IMR-90 (cell line): ENCODE data around the gene ARID4B. TPM values are rescaled to one million over a fixed set of nuclear protein-coding genes. Genes with fewer than 3 reads are reported as not detected.
A peak's percentile ranks its signal among the peaks of the same experiment; 100 is the strongest.

Experiments
- ATAC-seq: fragments of 200-7000 bp; cut with Tn5 transposase; 2 replicates; pipeline ENCODE4 v1.9.1; 2020; ENCODE audit warnings: low read depth, mild to moderate bottlenecking, moderate library complexity
- BruUV-seq: library from RNA; stranded (reverse); fragments of 400-500 nt; replicated peaks from 2 replicates; lab custom pipeline; 2021; lab: Mats Ljungman, UMichigan
- CTCF ChIA-PET: fragments of 300-600 bp; formaldehyde crosslinking; extraction: SDS; loops from one replicate; lab custom pipeline; 2021; ENCODE audit warnings: antibody characterized with exemption; lab: Yijun Ruan, JAX
- POLR2A ChIA-PET: fragments of 300-600 bp; sonication (Branson Sonifier 250); formaldehyde crosslinking; loops from one replicate; lab custom pipeline; 2022; ENCODE audit warnings: antibody characterized with exemption; ENCODE audit not compliant: unreplicated experiment; lab: Charles Lee
- DNase-seq: peaks from one replicate; pipeline ENCODE4 v3.0.0; 2013
- H2AFZ ChIP-seq: replicated peaks from 2 replicates; pipeline ENCODE3; 2013; ENCODE audit warnings: low read length, mild to moderate bottlenecking; ENCODE audit not compliant: poor library complexity
- H2AK5ac ChIP-seq: 2 replicates; pipeline ENCODE4 v1.6.1; 2013; ENCODE audit warnings: low read depth, low read length, inconsistent platforms
- H2AK9ac ChIP-seq: replicated peaks from 2 replicates; pipeline ENCODE3; 2013; ENCODE audit warnings: mild to moderate bottlenecking, low read depth, low read length, moderate library complexity; ENCODE audit not compliant: poor library complexity
- H2BK120ac ChIP-seq: 2 replicates; pipeline ENCODE4 v1.6.1; 2013; ENCODE audit warnings: low read depth, low read length, inconsistent platforms
- H2BK15ac ChIP-seq: 3 replicates; pipeline ENCODE4 v1.6.1; 2013; ENCODE audit warnings: low read depth, low read length, inconsistent platforms
- H2BK20ac ChIP-seq: 2 replicates; pipeline ENCODE4 v1.6.1; 2013; ENCODE audit warnings: low read depth, mild to moderate bottlenecking, inconsistent platforms, low read length, moderate library complexity
- H2BK5ac ChIP-seq: 2 replicates; pipeline ENCODE4 v1.6.1; 2013; ENCODE audit warnings: mild to moderate bottlenecking, low read depth, low read length, inconsistent platforms; ENCODE audit not compliant: poor library complexity, severe bottlenecking
- H3K14ac ChIP-seq: replicated peaks from 2 replicates; pipeline ENCODE4 v1.6.1; 2013; ENCODE audit warnings: low read depth, low read length, inconsistent platforms
- H3K18ac ChIP-seq: 2 replicates; pipeline ENCODE4 v1.6.1; 2013; ENCODE audit warnings: low read depth, low read length, control low read depth
- H3K23ac ChIP-seq: 2 replicates; pipeline ENCODE4 v1.6.1; 2013; ENCODE audit warnings: low read depth, low read length, inconsistent platforms
- H3K27ac ChIP-seq: 2 replicates; pipeline ENCODE4 v1.5.1; 2013; ENCODE audit warnings: mild to moderate bottlenecking, control low read depth, low read length; ENCODE audit not compliant: insufficient read depth
- H3K27me3 ChIP-seq: 2 replicates; pipeline ENCODE4 v1.6.1; 2013; ENCODE audit warnings: low read length; ENCODE audit not compliant: control insufficient read depth, insufficient read depth
- H3K36me3 ChIP-seq: 2 replicates; pipeline ENCODE4 v1.6.1; 2013; ENCODE audit warnings: low read length, mixed read lengths; ENCODE audit not compliant: control insufficient read depth, insufficient read depth
- H3K4ac ChIP-seq: 2 replicates; pipeline ENCODE4 v1.6.1; 2013; ENCODE audit warnings: low read depth, low read length, inconsistent platforms
- H3K4me1 ChIP-seq: 2 replicates; pipeline ENCODE4 v1.6.1; 2013; ENCODE audit warnings: low read length, mixed read lengths; ENCODE audit not compliant: control insufficient read depth, insufficient read depth
- H3K4me2 ChIP-seq: 2 replicates; pipeline ENCODE4 v1.6.1; 2013; ENCODE audit warnings: low read depth, mild to moderate bottlenecking, control low read depth, low read length, moderate library complexity
- H3K4me3 ChIP-seq: 2 replicates; pipeline ENCODE4 v1.5.1; 2013; ENCODE audit warnings: low read depth, mild to moderate bottlenecking, control low read depth, low read length, moderate library complexity; ENCODE audit not compliant: insufficient read depth
- H3K56ac ChIP-seq: 2 replicates; pipeline ENCODE4 v1.6.1; 2013; ENCODE audit warnings: low read length, inconsistent platforms; ENCODE audit not compliant: insufficient read depth; ENCODE audit errors: extremely low read depth
- H3K79me1 ChIP-seq, 2 experiments: 2 replicates each; pipeline ENCODE4 v1.6.1; 2013; ENCODE audit warnings: low read length in 2 of 2, inconsistent platforms in 1 of 2, low read depth in 1 of 2
- H3K9ac ChIP-seq: 2 replicates; pipeline ENCODE4 v1.6.1; 2013; ENCODE audit warnings: low read depth, low read length, control low read depth
- H3K9me1 ChIP-seq: 2 replicates; pipeline ENCODE4 v1.6.1; 2013; ENCODE audit warnings: low read length, inconsistent platforms; ENCODE audit not compliant: insufficient read depth
- H3K9me3 ChIP-seq: 2 replicates; pipeline ENCODE4 v1.6.1; 2013; ENCODE audit warnings: low read length; ENCODE audit not compliant: control insufficient read depth, insufficient read depth
- H4K20me1 ChIP-seq: 2 replicates; pipeline ENCODE4 v1.6.1; 2013; ENCODE audit warnings: low read length, inconsistent platforms; ENCODE audit not compliant: insufficient read depth
- H4K5ac ChIP-seq: 2 replicates; pipeline ENCODE4 v1.6.1; 2013; ENCODE audit warnings: mild to moderate bottlenecking, low read depth, low read length, control low read depth
- H4K8ac ChIP-seq, 2 experiments: 2 replicates each; pipeline ENCODE4 v1.6.1; 2013; ENCODE audit warnings: low read depth in 2 of 2, low read length in 2 of 2, control low read depth in 1 of 2, inconsistent platforms in 1 of 2
- H4K91ac ChIP-seq: 2 replicates; pipeline ENCODE4 v1.6.1; 2013; ENCODE audit warnings: low read depth, low read length, inconsistent platforms; ENCODE audit not compliant: insufficient read depth
- BHLHE40 ChIP-seq: fragments of 150-350 bp; IDR thresholded peaks from 2 replicates; pipeline ENCODE4 v1.6.1; 2016; ENCODE audit warnings: mild to moderate bottlenecking, low read depth, low read length
- MAFK ChIP-seq: IDR thresholded peaks from 2 replicates; pipeline ENCODE4 v1.6.1; 2012; ENCODE audit warnings: low read depth, low read length, improper control_type of control experiment
- MAZ ChIP-seq: IDR thresholded peaks from 2 replicates; pipeline ENCODE4 v1.6.1; 2012; ENCODE audit warnings: low read depth, mild to moderate bottlenecking, low read length, improper control_type of control experiment, moderate library complexity, borderline replicate concordance
- NFE2L2 ChIP-seq: fragments of 150-350 bp; IDR thresholded peaks from 2 replicates; pipeline ENCODE4 v1.6.1; 2016; ENCODE audit warnings: low read depth, mild to moderate bottlenecking, low read length
- POLR2A ChIP-seq: IDR thresholded peaks from 2 replicates; pipeline ENCODE4 v1.6.1; 2012; ENCODE audit warnings: mild to moderate bottlenecking, low read depth, low read length
- RAD21 ChIP-seq: IDR thresholded peaks from 2 replicates; pipeline ENCODE4 v1.6.1; 2012; ENCODE audit warnings: low read length, improper control_type of control experiment
- RCOR1 ChIP-seq: IDR thresholded peaks from 2 replicates; pipeline ENCODE4 v1.6.1; 2012; ENCODE audit warnings: mild to moderate bottlenecking, low read length, improper control_type of control experiment; ENCODE audit not compliant: insufficient replicate concordance
- USF2 ChIP-seq: fragments of 150-350 bp; IDR thresholded peaks from 2 replicates; pipeline ENCODE4 v1.6.1; 2017; ENCODE audit warnings: mild to moderate bottlenecking, antibody characterized with exemption, low read length, low read depth
- WGBS, 2 experiments: methylation state at CpG; one replicate each; pipeline versions ENCODE4 v1.1.5 to v1.1.7; 2013; ENCODE audit warnings: missing lambda C conversion rate in 2 of 2; ENCODE audit not compliant: insufficient read length in 1 of 2; ENCODE audit errors: extremely low coverage in 2 of 2; 5-methylcytosine and 5-hydroxymethylcytosine counted together
- dilution Hi-C: fragments of 300-500 bp; cut with HindIII; formaldehyde crosslinking; loops from one replicate; pipeline ENCODE4 v1.14.3; 2018; ENCODE audit warnings: low sequenced_read_pairs; ENCODE audit not compliant: unreplicated experiment
- in situ Hi-C: fragments of 300-500 bp; cut with MboI; formaldehyde crosslinking; loops from 3 replicates; pipeline ENCODE4 v1.14.3; 2019; ENCODE audit warnings: low sequenced_read_pairs, inconsistent platforms, mixed read lengths
- intact Hi-C: fragments of 100-400 bp; cut with micrococcal nuclease; formaldehyde crosslinking; loops from 2 replicates; pipeline ENCODE4 v1.10.0; 2022
- polyA plus RNA-seq, 3 experiments: library from polyadenylated mRNA; depleted of rRNA; stranded (reverse); fragments of >200 nt; gene quantifications; 2 replicates each; pipeline ENCODE4 v1.2.3, GENCODE V29; 2012; ENCODE audit warnings: low replicate concordance in 1 of 3
- total RNA-seq: library from RNA; depleted of rRNA; stranded (reverse); fragments of >200 nt; gene quantifications from 2 replicates; pipeline ENCODE4 v1.2.3, GENCODE V29; 2012

ARID4B gene
- total and polyA plus RNA-seq, 2 of the 4 experiments (the other 2 are of a cell fraction), result 8.5 to 16.0 TPM

GRCh38 chr1:235307158-235308124 is 20.5 kb downstream of the ARID4B start:
- Histone ChIP-seq H3K4me2 (no peak overlapping the region; the same call in 1 of the 2 replicates), H3K9ac (no peak overlapping the region), H3K79me1 (peaks cover 6 to 62% of the 10 kb centered on the region in 2 experiments; a peak in 3 of 4 replicates), H3K56ac (no peak overlapping the region), H2BK20ac (no peak overlapping the region), H3K36me3 (peaks cover 4% of the 10 kb centered on the region), H3K4ac (no peak overlapping the region), H2AK9ac (no peak overlapping the region), H4K8ac (no peak overlapping the region), H2BK5ac (no peak overlapping the region), H3K27ac (no peak overlapping the region), H2BK15ac (no peak overlapping the region), H2AK5ac (no peak overlapping the region), H3K14ac (no peak overlapping the region), H3K4me1 (peaks cover 12% of the 10 kb centered on the region), H3K23ac (no peak overlapping the region), H3K18ac (no peak overlapping the region), H3K27me3 (no peaks in the 10 kb centered on the region), H4K5ac (no peak overlapping the region), H3K4me3 (no peak overlapping the region), H4K91ac (no peak overlapping the region), H2AFZ (no peak overlapping the region), H3K9me3 (no peaks in the 10 kb centered on the region), H4K20me1 (peaks cover 78% of the 10 kb centered on the region), H3K9me1 (peaks cover 6% of the 10 kb centered on the region), H2BK120ac (no peak overlapping the region)
- POLR2A ChIA-PET, result interaction anchor here (0.6 kb wide), 1 partner anchor 60 kb away, joined by 3 read pairs; no protein-coding TSS in a partner anchor
- no TSS peak for BruUV-seq
- intact Hi-C loops (no loop called here), in situ Hi-C loops (no loop called here), dilution Hi-C loops (no loop called here)
- 100% methylated on average over 1 of the region's 7 CpGs; no CpG with 5 or more reads in 1 of the 2 experiments for WGBS, 2 experiments
- DNase-seq (peak; percentile 19), ATAC-seq (no peak; the same call in 1 of the 2 replicates)
- CTCF ChIA-PET, result interaction anchor here (0.6 kb wide), 1 partner anchor 148 kb away, joined by 3 read pairs; no protein-coding TSS in a partner anchor
- TF ChIP-seq RCOR1, result no peak
- TF ChIP-seq MAZ, result no peak
- TF ChIP-seq USF2, result no peak
- no peak for TF ChIP-seq NFE2L2
- TF ChIP-seq RAD21, result no peak
- no peak for TF ChIP-seq MAFK
- TF ChIP-seq BHLHE40, result no peak
- no peak for TF ChIP-seq POLR2A
